ENCODE data around the gene PARL. TPM values are rescaled to one million over a fixed set of nuclear protein-coding genes. Genes with fewer than 3 reads are reported as not detected.

Gene PARL
- polyA plus RNA-seq, 1 of the 3 experiments (the other 2 are of a cell fraction), result 50.1 TPM

- Histone ChIP-seq H3K79me2 (ENCODE audit: insufficient read depth) (no peaks in the 10 kb centered on the region), H3K9me3 (no peaks in the 10 kb centered on the region), H2AFZ (ENCODE audit: low read depth) (no peak overlapping the region), H3K27ac (ENCODE audit: low read depth in 2 of 2, low read length in 1 of 2) (no peak overlapping the region), H3K4me1 (ENCODE audit: control insufficient read depth in 1 of 2, insufficient read depth in 2 of 2, low read depth in 1 of 2, low read length in 1 of 2) (no peaks in the 10 kb centered on the region), H3K4me3 (ENCODE audit: low read depth in 2 of 2, low read length in 1 of 2) (no peak overlapping the region), H3K9me2 (no peaks in the 10 kb centered on the region), H4K20me1 (ENCODE audit: insufficient read depth) (no peaks in the 10 kb centered on the region), H3K9ac (no peak overlapping the region), H3F3A (replicated peaks; ENCODE audit: insufficient read depth) (no peaks in the 10 kb centered on the region), H3K36me3 (replicated peaks in 1 of 2; ENCODE audit: control insufficient read depth in 1 of 2, insufficient read depth in 2 of 2, low read length in 1 of 2) (no peaks in the 10 kb centered on the region), H3K27me3 (ENCODE audit: insufficient read depth) (no peaks in the 10 kb centered on the region), H3K4me2 (no peak overlapping the region)
- POLR2A ChIA-PET, result no interaction called here
- CTCF ChIA-PET, result interaction anchor here (1.0 to 2.9 kb wide), 6 partner anchors 8 to 392 kb away, joined by 3 to 13 read pairs (median 4); partner anchors contain the start of genes EEF1AKMT4, EIF2B5 and PARL
- TF ChIP-seq, protein P1, sequence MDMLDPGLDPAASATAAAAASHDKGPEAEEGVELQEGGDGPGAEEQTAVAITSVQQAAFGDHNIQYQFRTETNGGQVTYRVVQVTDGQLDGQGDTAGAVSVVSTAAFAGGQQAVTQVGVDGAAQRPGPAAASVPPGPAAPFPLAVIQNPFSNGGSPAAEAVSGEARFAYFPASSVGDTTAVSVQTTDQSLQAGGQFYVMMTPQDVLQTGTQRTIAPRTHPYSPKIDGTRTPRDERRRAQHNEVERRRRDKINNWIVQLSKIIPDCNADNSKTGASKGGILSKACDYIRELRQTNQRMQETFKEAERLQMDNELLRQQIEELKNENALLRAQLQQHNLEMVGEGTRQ (IDR thresholded peaks at IDR 0.05; ENCODE audit: borderline replicate concordance, low read depth, low read length), result no peak
- TF ChIP-seq RAD21 (IDR thresholded peaks at IDR 0.05; ENCODE audit: low read length) (no peak), CHD2 (IDR thresholded peaks at IDR 0.05; ENCODE audit: low read length, partially characterized antibody) (no peak), TCF12 (IDR thresholded peaks at IDR 0.05) (no peak), FOXM1 (IDR thresholded peaks at IDR 0.05; ENCODE audit: low read depth) (no peak), POLR2AphosphoS5 (IDR thresholded peaks at IDR 0.05; ENCODE audit: low read depth, low read length) (no peak), RCOR1 (IDR thresholded peaks at IDR 0.05; ENCODE audit: low read length) (no peak), SIN3A (IDR thresholded peaks at IDR 0.05; ENCODE audit: borderline replicate concordance, low read depth, low read length) (no peak), YY1 (IDR thresholded peaks at IDR 0.05; ENCODE audit: low read depth) (no peak), PBX3 (IDR thresholded peaks at IDR 0.05) (no peak)
- 81% methylated on average over 9 of the region's 9 CpGs for WGBS (ENCODE audit: low lambda C conversion rate)
- no peak for DNase-seq
These were observed 8.0 kb upstream of the PARL start for GRCh38 chr3:183892610-183893214.

DNA sequence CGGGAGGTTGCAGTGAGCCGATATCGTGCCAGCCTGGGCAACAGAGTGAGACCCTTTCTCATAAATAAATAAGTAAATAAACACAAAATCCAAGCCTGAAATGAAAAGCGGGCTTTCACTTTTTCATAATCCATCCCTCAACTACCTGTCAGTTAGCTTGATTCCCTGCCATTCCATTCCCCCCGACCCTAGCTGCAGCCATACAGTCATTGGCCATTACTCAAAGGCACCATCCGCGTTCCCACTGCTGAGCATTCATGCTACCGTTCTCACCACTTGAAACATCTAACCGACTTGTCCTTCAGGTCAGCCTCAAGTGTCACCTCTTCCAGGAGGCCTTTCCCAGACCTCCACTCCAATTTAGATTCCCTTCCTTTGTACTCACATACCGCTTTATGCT lies 1.1 kb upstream of the PARL start:
- no peak for DNase-seq
- H3K4me3 ChIP-seq (ENCODE audit: low read depth in 2 of 2, low read length in 1 of 2), result no peak overlapping the region
- H2AFZ ChIP-seq (ENCODE audit: low read depth), result peak overlapping the region; percentile 95; the same call in 1 of the 2 replicates
- no peak overlapping the region for H3K4me2 ChIP-seq
- POLR2A ChIA-PET, result no interaction called here
- H3K27me3 ChIP-seq (ENCODE audit: insufficient read depth), result no peaks in the 10 kb centered on the region
- CTCF ChIA-PET, result interaction anchor here (0.8 to 4.0 kb wide), 12 partner anchors 11 to 421 kb away, joined by 3 to 50 read pairs (median 6); partner anchors contain the start of gene MAP6D1
- no peaks in the 10 kb centered on the region for H3F3A ChIP-seq (replicated peaks; ENCODE audit: insufficient read depth)
- H3K9me2 ChIP-seq, result no peaks in the 10 kb centered on the region
- no peaks in the 10 kb centered on the region for H3K9me3 ChIP-seq
- peaks cover 0 to 11% of the 10 kb centered on the region in 2 experiments; a peak in 2 of 4 replicates for H3K4me1 ChIP-seq (ENCODE audit: control insufficient read depth in 1 of 2, insufficient read depth in 2 of 2, low read depth in 1 of 2, low read length in 1 of 2)
- peaks cover 20% of the 10 kb centered on the region for H4K20me1 ChIP-seq (ENCODE audit: insufficient read depth)
- H3K9ac ChIP-seq, result no peak overlapping the region
- no peak overlapping the region for H3K27ac ChIP-seq (ENCODE audit: low read depth in 2 of 2, low read length in 1 of 2)
- H3K36me3 ChIP-seq (replicated peaks in 1 of 2; ENCODE audit: control insufficient read depth in 1 of 2, insufficient read depth in 2 of 2, low read length in 1 of 2), result no peaks in the 10 kb centered on the region
- WGBS (ENCODE audit: low lambda C conversion rate), result 93% methylated on average over 10 of the region's 10 CpGs
- peaks cover 38% of the 10 kb centered on the region for H3K79me2 ChIP-seq (ENCODE audit: insufficient read depth)
- TF ChIP-seq ELF1 (IDR thresholded peaks at IDR 0.05), result no peak
- no peak for TF ChIP-seq FOSL2 (IDR thresholded peaks at IDR 0.05; ENCODE audit: borderline replicate concordance, low read depth)
- no peak for TF ChIP-seq SMC3 (IDR thresholded peaks at IDR 0.05; ENCODE audit: low read depth, low read length)
- no peak for TF ChIP-seq JUND (IDR thresholded peaks at IDR 0.05)
- no peak for TF ChIP-seq POLR2AphosphoS5 (IDR thresholded peaks at IDR 0.05; ENCODE audit: low read depth, low read length)
- TF ChIP-seq, protein P2, sequence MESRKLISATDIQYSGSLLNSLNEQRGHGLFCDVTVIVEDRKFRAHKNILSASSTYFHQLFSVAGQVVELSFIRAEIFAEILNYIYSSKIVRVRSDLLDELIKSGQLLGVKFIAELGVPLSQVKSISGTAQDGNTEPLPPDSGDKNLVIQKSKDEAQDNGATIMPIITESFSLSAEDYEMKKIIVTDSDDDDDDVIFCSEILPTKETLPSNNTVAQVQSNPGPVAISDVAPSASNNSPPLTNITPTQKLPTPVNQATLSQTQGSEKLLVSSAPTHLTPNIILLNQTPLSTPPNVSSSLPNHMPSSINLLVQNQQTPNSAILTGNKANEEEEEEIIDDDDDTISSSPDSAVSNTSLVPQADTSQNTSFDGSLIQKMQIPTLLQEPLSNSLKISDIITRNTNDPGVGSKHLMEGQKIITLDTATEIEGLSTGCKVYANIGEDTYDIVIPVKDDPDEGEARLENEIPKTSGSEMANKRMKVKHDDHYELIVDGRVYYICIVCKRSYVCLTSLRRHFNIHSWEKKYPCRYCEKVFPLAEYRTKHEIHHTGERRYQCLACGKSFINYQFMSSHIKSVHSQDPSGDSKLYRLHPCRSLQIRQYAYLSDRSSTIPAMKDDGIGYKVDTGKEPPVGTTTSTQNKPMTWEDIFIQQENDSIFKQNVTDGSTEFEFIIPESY (IDR thresholded peaks at IDR 0.05; ENCODE audit: borderline replicate concordance, low read depth), result no peak
- no peak for TF ChIP-seq PBX3 (IDR thresholded peaks at IDR 0.05)
- TF ChIP-seq RAD21 (IDR thresholded peaks at IDR 0.05; ENCODE audit: low read length), result no peak
- no peak for TF ChIP-seq MEF2A (IDR thresholded peaks at IDR 0.05; ENCODE audit: borderline replicate concordance, low read depth)
- TF ChIP-seq, protein P3, sequence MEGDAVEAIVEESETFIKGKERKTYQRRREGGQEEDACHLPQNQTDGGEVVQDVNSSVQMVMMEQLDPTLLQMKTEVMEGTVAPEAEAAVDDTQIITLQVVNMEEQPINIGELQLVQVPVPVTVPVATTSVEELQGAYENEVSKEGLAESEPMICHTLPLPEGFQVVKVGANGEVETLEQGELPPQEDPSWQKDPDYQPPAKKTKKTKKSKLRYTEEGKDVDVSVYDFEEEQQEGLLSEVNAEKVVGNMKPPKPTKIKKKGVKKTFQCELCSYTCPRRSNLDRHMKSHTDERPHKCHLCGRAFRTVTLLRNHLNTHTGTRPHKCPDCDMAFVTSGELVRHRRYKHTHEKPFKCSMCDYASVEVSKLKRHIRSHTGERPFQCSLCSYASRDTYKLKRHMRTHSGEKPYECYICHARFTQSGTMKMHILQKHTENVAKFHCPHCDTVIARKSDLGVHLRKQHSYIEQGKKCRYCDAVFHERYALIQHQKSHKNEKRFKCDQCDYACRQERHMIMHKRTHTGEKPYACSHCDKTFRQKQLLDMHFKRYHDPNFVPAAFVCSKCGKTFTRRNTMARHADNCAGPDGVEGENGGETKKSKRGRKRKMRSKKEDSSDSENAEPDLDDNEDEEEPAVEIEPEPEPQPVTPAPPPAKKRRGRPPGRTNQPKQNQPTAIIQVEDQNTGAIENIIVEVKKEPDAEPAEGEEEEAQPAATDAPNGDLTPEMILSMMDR (IDR thresholded peaks at IDR 0.05), result no peak
- TF ChIP-seq IRF3 (IDR thresholded peaks at IDR 0.05; ENCODE audit: low read depth, low read length), result no peak
- TF ChIP-seq MXI1 (IDR thresholded peaks at IDR 0.05; ENCODE audit: low read depth, low read length), result no peak
- no peak for TF ChIP-seq YY1 (IDR thresholded peaks at IDR 0.05; ENCODE audit: low read depth)
- TF ChIP-seq RFX5 (IDR thresholded peaks at IDR 0.05; ENCODE audit: low read length), result no peak

Data from SK-N-SH (cell line).